ENCODE measurements around the gene SWI5.

Gene SWI5

GRCh38 chr9:128242828-128243214, 33.3 kb upstream of the SWI5 start:
- H3K4me3 ChIP-seq (ENCODE audit: low read length), result no peak overlapping the region
- TF ChIP-seq CTCF (conservative IDR thresholded peaks at IDR 0.05; ENCODE audit: low read depth, low read length), result no peak
- DNase-seq (ENCODE audit: low read depth), result no peak

- no peak for DNase-seq (ENCODE audit: low read depth)
- TF ChIP-seq CTCF (conservative IDR thresholded peaks at IDR 0.05; ENCODE audit: low read depth, low read length), result no peak
- no peak overlapping the region for H3K4me3 ChIP-seq (ENCODE audit: low read length)
These were observed 32.7 kb upstream of the SWI5 start for GRCh38 chr9:128243215-128244018.

GRCh38 chr9:128244091-128244836, 31.8 kb upstream of the SWI5 start:
- no peak overlapping the region for H3K4me3 ChIP-seq (ENCODE audit: low read length)
- TF ChIP-seq CTCF (conservative IDR thresholded peaks at IDR 0.05; ENCODE audit: low read depth, low read length), result no peak
- DNase-seq (ENCODE audit: low read depth), result no peak

GRCh38 chr9:128244837-128245231, 31.2 kb upstream of the SWI5 start:
- no peak for DNase-seq (ENCODE audit: low read depth)
- TF ChIP-seq CTCF (conservative IDR thresholded peaks at IDR 0.05; ENCODE audit: low read depth, low read length), result no peak

GRCh38 chr9:128245421-128246151, 30.5 kb upstream of the SWI5 start:
- DNase-seq (ENCODE audit: low read depth), result no peak
- no peak overlapping the region for H3K4me3 ChIP-seq (ENCODE audit: low read length)
- TF ChIP-seq CTCF (conservative IDR thresholded peaks at IDR 0.05; ENCODE audit: low read depth, low read length), result no peak

More at GRCh38 chr9:128244837-128245231, 31.2 kb upstream of the SWI5 start:
- H3K4me3 ChIP-seq (ENCODE audit: low read length), result no peak overlapping the region

- DNase-seq (ENCODE audit: low read depth), result no peak
- no peak overlapping the region for H3K4me3 ChIP-seq (ENCODE audit: low read length)
- no peak for TF ChIP-seq CTCF (conservative IDR thresholded peaks at IDR 0.05; ENCODE audit: low read depth, low read length)
These were observed 29.6 kb upstream of the SWI5 start for GRCh38 chr9:128246471-128246870.
